LNCaP clone FGC (cell line): ENCODE measurements around the gene NPY5R.

Experiments used
- DNase-seq: peaks from one replicate; pipeline ENCODE4 v3.0.0-alpha.2; 2011; ENCODE audit warnings: low read depth
- H3K4me3 ChIP-seq: 2 replicates; pipeline ENCODE4 v1.5.1; 2011; ENCODE audit warnings: mild to moderate bottlenecking, low read depth, low read length, control low read depth
- CTCF ChIP-seq: IDR thresholded peaks from 2 replicates; pipeline ENCODE4 v1.5.1; 2012; ENCODE audit warnings: mild to moderate bottlenecking; ENCODE audit not compliant: control insufficient read depth, insufficient read depth; ENCODE audit errors: extremely low read depth

The NPY5R gene

GRCh38 chr4:163395055-163395454 lies 51.4 kb downstream of the NPY5R start:
- no peak for TF ChIP-seq CTCF
- H3K4me3 ChIP-seq, result no peak overlapping the region
- DNase-seq, result no peak

- TF ChIP-seq CTCF, result no peak
- H3K4me3 ChIP-seq, result peak overlapping the region; percentile 27; the same call in 1 of the 2 replicates
- DNase-seq, result no peak
Measured at GRCh38 chr4:163395758-163396157, 52.1 kb downstream of the NPY5R start.

- no peak overlapping the region for H3K4me3 ChIP-seq
- DNase-seq, result no peak
- TF ChIP-seq CTCF, result no peak
Measured at GRCh38 chr4:163398238-163398637, 54.5 kb downstream of the NPY5R start.

- no peak for DNase-seq
- TF ChIP-seq CTCF, result no peak
- no peak overlapping the region for H3K4me3 ChIP-seq
Measured at GRCh38 chr4:163400911-163401310, 57.2 kb downstream of the NPY5R start.
